Memory B cell (primary cell): ENCODE data around the gene HOXA6.

Experiments
- ATAC-seq: fragments of 150-1000 bp; cut with Tn5 transposase; 2 replicates; pipeline ENCODE4 v1.10.0; 2021; ENCODE audit warnings: low read depth, mild to moderate bottlenecking, moderate library complexity
- DNase-seq, 2 donors: peaks; one replicate each; pipeline ENCODE4 v3.0.0; 2022; ENCODE audit warnings: low spot score in 2 of 2
- H3K27ac Mint-ChIP-seq: one replicate; pipeline ENCODE4 v1.8.0; 2022; ENCODE audit warnings: mild to moderate bottlenecking, moderate library complexity, mixed read lengths
- H3K27me3 Mint-ChIP-seq: one replicate; pipeline ENCODE4 v1.8.0; 2022; ENCODE audit warnings: mixed read lengths
- H3K36me3 Mint-ChIP-seq: one replicate; pipeline ENCODE4 v1.8.0; 2022; ENCODE audit warnings: mild to moderate bottlenecking, mixed read lengths
- H3K4me1 Mint-ChIP-seq: one replicate; pipeline ENCODE4 v1.8.0; 2022; ENCODE audit warnings: mixed read lengths
- H3K4me3 Mint-ChIP-seq: one replicate; pipeline ENCODE4 v1.8.0; 2022; ENCODE audit warnings: mild to moderate bottlenecking, moderate library complexity, mixed read lengths
- H3K9me3 Mint-ChIP-seq: one replicate; pipeline ENCODE4 v1.8.0; 2022; ENCODE audit warnings: mixed read lengths

The HOXA6 gene

DNA sequence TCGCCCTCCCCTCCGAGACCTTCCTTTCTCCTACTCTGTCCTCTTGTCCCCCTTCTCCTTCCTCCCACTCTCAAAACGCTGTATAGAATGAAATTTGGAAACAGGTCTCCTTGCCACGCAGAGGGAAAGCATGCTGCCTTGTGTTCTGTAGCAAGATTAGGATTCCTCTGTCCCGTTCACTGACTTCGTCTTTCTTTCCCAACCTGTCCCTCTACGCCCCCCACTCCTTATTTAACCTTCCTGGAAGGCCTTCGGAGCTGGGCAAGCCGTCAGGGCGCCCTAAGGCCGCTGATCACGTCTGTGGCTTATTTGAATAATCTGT, 16.4 kb upstream of the HOXA6 start:
- Mint-ChIP-seq H3K27ac (peak overlapping the region; percentile 4), H3K4me3 (no peak overlapping the region), H3K4me1 (peaks cover 15% of the 10 kb centered on the region), H3K27me3 (peaks cover 24% of the 10 kb centered on the region), H3K36me3 (no peaks in the 10 kb centered on the region), H3K9me3 (peaks cover 2% of the 10 kb centered on the region)
- peak in 1 of 2 donors; percentile 32 for DNase-seq
- ATAC-seq, result no peak

DNA sequence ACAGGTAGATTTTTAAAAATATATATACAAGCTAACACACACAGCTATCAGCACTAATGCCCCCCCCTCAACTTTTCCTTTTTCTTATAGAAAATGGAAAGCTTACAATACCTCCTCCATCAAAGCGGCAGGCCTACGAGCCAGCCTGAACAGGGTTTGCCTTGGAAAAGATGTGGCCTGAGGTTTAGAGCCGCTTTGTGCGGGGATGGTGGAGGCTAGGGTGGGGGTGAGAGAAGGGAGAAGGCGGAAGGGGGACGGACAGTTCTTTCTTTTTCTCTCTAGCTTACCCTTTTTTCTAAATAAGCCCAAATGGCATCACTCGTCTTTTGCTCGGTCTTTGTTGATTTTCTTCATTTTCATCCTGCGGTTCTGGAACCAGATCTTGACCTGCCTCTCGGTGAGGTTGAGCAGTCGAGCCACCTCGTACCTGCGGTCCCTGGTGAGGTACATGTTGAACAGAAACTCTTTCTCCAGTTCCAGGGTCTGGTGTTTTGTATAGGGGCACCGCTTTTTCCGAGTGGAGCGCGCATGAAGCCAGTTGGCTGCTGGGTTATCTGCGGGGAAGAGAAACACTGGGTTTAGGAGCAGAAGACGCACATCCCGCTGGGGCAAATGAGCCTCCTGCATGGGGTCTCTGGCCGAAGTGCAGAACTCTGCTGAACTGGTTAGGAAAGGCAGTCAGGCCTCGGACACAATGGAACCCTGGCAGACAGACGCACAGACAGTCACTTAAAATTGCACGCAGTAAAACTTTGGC, 15.9 kb upstream of the HOXA6 start:
- Mint-ChIP-seq H3K4me1 (peaks cover 11% of the 10 kb centered on the region), H3K9me3 (peaks cover 2% of the 10 kb centered on the region), H3K4me3 (no peak overlapping the region), H3K36me3 (no peaks in the 10 kb centered on the region), H3K27ac (peak overlapping the region; percentile 4), H3K27me3 (peaks cover 24% of the 10 kb centered on the region)
- DNase-seq, result peak in 1 of 2 donors; percentile 26
- no peak for ATAC-seq

DNA sequence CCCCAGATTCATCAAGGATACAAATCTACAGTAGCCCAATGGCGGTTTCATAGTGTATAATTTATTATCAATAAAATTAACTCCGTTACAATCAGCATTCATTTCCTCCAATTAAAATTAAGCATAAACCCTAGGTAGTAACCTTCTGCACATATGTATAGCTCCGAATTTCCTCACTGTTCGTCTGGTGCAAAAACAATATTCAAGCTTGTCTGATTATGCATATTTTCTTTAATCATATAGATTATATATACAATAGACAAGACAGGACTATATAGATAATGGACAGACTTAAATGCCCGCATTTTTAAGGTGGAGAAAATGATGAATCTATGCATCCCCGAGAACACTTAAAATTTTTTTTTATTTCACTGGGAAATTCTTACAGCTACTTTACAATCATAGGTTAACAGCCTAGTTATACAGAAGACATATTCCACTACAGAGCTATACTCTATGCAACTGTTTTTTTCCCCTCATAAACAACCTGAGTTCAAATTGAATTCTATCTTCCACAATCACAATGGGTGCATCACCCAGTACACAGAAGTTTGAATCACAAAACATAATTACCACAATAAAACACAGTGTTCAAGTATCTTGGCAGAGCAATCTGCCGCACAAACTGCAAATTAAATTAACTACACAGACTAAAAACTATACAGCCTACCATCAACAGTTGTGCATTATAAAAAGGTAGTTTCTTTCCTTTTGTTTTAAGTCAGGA, 15.2 kb upstream of the HOXA6 start:
- Mint-ChIP-seq H3K36me3 (peaks cover 2% of the 10 kb centered on the region), H3K27me3 (peaks cover 28% of the 10 kb centered on the region), H3K9me3 (peaks cover 2% of the 10 kb centered on the region), H3K4me3 (no peak overlapping the region), H3K27ac (no peak overlapping the region), H3K4me1 (peaks cover 16% of the 10 kb centered on the region)
- ATAC-seq (no peak), DNase-seq (no peak)

DNA sequence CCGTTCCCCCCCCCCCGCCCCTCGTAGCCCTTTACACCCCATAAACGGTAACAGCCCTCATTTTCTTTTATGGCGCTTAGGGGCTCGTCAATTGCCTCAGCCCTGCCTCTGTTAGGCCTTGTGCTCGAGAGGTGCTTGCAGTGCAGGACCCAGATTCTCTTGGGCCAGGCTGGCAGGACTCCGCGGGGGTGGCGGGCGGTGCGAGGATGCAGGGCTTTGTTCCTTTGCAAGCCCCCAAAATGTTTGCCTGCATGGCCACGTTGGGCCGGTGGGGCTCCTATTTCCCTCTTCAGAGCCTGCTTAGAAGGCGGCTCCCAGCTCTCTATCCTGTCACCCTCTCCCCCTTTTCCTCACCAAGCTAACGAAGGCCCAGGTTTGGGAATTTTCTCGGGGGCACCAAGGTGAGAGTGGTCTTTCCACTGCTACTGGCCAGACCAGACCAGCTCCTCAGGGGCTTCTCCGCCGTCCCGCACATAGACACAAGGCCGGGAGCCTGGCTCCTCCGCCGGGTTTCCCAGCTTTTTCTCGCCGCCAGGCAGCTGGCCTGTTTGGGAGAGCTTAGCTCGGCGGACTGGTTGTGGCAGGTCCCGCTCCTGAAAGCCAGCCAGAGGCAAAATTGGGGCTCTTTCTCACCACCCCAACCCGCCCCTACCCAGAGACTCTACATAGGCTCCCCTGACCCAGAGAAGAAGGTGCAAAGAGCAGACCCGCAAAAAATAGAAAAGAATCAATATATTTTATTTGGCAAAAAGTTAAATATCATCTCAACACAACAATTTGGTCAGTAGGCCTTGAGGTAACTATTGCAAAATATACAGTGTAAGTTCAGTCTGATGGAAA, 14.4 kb upstream of the HOXA6 start:
- H3K4me3 Mint-ChIP-seq, result no peak overlapping the region
- H3K27me3 Mint-ChIP-seq, result peaks cover 28% of the 10 kb centered on the region
- H3K36me3 Mint-ChIP-seq, result peaks cover 2% of the 10 kb centered on the region
- no peak overlapping the region for H3K27ac Mint-ChIP-seq
- ATAC-seq, result no peak
- H3K9me3 Mint-ChIP-seq, result peaks cover under 1% of the 10 kb centered on the region
- DNase-seq, result peak in 1 of 2 donors; percentile 12
- H3K4me1 Mint-ChIP-seq, result peaks cover 17% of the 10 kb centered on the region

DNA sequence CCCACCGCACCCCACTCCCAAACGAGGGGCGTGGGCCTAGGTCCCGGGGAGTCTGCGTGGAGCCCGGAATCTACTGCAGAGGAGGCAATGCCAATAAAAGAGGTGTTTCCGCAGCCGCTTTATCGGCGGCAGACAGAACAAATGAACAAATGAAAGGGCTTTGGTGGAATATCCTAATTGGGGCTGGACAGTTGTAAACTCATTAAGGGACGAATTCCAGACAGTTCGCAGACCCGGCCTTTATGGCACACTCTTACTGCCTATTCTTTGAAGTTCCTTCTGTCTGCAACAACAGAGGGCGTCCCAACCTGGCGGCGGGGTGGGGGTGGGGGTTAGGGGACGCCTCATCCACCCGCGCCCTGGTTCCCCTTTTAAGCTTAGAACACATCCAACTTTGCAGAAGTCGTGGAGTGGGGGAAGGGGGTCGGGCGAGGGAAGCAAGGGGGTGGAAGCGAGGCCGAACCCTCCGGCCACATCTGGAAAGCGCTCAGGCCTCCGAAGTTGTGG, 13.7 kb upstream of the HOXA6 start:
- peak overlapping the region; percentile 78 for H3K4me3 Mint-ChIP-seq
- H3K36me3 Mint-ChIP-seq, result peaks cover 2% of the 10 kb centered on the region
- H3K4me1 Mint-ChIP-seq, result peaks cover 17% of the 10 kb centered on the region
- H3K27ac Mint-ChIP-seq, result no peak overlapping the region
- H3K9me3 Mint-ChIP-seq, result no peaks in the 10 kb centered on the region
- DNase-seq (no peak), ATAC-seq (peak; percentile 41)
- peaks cover 29% of the 10 kb centered on the region for H3K27me3 Mint-ChIP-seq

DNA sequence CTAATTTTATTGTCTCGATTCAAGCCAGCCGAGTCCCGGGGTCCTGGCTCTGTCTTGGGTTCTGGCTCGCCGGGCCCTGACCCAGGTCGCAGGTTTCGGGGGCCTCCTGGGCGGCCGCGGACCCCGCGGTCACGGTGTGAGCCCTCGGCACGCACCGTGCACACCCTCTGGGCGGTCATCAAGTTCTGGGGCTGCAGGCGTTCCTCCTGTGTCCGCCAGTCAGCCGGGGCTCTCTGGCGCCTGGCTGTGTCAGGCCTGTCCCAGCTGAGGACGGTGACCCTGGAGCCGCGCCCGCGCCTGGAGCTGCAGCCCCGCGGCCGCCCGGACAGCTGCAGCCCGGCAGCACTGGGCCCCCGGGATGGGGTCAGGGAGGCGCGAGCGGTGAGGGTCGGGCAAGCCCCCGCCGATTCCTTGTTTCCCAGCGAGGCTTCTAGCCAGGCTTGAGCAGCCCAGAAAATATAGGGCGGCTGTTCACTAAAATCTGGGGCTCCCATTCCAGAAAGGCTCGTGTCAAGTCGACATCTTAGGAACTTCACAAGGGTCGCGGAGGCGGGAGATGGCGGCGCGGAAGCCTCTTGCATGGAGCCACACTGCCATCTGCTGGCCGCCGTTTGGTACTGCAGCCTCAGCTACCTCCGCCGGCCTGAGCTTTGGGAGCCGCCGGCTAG, 13.1 kb upstream of the HOXA6 start:
- H3K27me3 Mint-ChIP-seq, result peaks cover 29% of the 10 kb centered on the region
- H3K4me3 Mint-ChIP-seq, result peak overlapping the region; percentile 78
- no peaks in the 10 kb centered on the region for H3K9me3 Mint-ChIP-seq
- peaks cover 2% of the 10 kb centered on the region for H3K36me3 Mint-ChIP-seq
- DNase-seq (peak; percentile 87 to 92), ATAC-seq (peak; percentile 77)
- H3K27ac Mint-ChIP-seq, result peak overlapping the region; percentile 33
- peaks cover 17% of the 10 kb centered on the region for H3K4me1 Mint-ChIP-seq

DNA sequence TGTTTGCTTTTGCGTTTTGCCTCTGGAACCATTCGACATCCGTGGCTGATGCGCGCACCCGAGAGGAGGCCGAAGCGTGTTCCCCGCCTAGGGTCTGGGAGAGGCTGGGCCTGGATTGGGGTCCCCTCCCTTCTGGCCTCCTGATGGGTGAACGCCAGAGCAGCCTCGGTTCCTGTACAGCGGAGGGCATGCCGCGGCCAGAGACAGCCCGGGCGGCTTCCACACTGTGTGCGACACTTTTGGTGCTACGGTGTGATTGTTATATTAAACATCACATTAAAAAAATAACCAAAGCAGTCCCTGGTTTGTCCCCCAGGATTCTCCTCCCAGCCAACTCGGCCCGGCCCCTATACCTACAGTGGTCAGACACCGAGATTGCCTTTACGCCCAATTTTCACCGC, 12.6 kb upstream of the HOXA6 start:
- DNase-seq (peak in 1 of 2 donors; percentile 51), ATAC-seq (peak; percentile 23)
- Mint-ChIP-seq H3K36me3 (peaks cover 2% of the 10 kb centered on the region), H3K4me1 (peaks cover 20% of the 10 kb centered on the region), H3K27ac (peak overlapping the region; percentile 33), H3K27me3 (peaks cover 31% of the 10 kb centered on the region), H3K4me3 (peak overlapping the region; percentile 59), H3K9me3 (peaks cover 1% of the 10 kb centered on the region)

DNA sequence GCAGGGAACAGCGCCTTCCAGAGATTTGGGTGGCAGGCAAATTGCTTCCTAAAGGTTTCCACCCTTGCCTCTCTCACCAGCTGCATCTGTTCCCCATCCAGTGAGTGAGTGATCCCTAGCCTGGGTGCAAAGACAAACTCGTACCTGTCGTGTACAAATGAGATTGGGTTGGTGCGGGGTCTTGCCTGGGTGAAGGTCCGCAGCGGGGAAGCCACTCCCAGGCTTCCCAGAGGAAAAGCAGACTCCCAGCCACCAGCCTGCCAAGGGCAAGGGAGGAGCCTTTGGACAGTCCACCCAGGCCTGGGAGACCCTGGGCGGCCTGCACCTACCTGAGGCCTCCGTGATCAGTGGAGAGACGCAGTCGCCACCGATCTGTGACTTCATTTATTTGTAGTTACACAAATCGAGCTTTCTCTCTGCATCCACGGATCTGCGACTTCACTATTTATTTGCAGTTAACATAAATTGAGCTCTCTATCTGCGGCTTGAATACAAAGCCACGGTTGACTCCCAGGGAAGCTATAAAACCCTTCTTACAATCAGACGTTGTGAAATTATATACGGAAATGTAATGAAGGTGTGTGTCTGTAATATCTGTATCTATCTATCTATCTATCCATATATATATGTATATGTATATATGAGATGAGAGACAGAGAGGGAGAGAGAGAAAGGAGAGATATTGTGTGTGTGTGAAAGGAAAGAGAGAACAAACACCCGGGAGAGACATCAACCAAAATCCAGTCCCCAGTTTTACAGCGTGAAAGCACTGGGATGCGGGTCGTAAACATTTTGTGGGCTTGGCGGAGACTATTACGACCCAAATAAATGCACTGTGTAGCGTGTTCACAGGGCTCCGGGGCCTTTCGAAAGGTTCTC, 11.9 kb upstream of the HOXA6 start:
- Mint-ChIP-seq H3K27me3 (peaks cover 35% of the 10 kb centered on the region), H3K36me3 (peaks cover 2% of the 10 kb centered on the region), H3K4me1 (peaks cover 22% of the 10 kb centered on the region), H3K9me3 (peaks cover 1% of the 10 kb centered on the region), H3K27ac (peak overlapping the region; percentile 33), H3K4me3 (peak overlapping the region; percentile 61)
- ATAC-seq (no peak), DNase-seq (no peak)

DNA sequence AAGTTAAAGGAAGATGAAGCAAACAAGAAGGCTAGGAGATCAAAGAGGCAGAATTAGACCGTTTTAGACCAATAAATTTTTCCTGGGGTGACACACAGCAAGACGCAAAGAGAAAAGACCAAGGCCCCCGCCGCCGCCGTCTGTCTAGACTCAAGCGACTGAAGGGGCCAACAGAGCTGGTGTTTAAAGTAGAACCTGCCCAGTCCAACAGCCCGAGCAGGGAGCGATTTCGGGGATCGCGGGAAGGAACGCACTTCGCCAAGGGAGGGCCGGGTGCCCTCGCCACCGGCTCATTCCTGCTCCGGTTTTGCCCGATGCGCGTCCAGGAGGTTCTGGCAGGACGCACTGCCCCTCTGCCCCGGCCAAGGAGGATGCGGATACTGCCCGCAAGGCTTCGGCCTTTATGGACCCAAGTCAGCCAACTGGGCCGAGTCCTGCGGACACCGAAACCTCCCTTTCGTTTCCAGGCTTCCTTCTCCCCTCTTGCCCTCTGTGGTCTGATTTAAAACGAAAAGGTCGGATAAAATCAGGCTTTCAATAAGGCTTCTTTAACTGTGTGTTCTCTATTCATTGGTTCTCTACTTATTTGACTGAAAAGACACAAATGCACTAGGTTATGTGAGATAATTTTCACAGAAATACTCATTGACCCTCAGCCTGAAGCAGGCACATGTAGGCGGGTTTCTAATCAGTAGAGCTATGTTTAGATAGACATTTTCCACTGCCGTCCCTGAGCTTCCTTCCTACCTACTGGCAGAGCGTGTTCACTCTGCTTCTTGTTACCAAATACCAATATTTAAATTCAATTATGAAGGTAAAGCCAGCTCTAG, 11.1 kb upstream of the HOXA6 start:
- peaks cover 20% of the 10 kb centered on the region for H3K4me1 Mint-ChIP-seq
- H3K9me3 Mint-ChIP-seq, result peaks cover 1% of the 10 kb centered on the region
- no peak overlapping the region for H3K4me3 Mint-ChIP-seq
- ATAC-seq (no peak), DNase-seq (no peak)
- peak overlapping the region; percentile 78 for H3K27ac Mint-ChIP-seq
- H3K36me3 Mint-ChIP-seq, result peaks cover 2% of the 10 kb centered on the region
- H3K27me3 Mint-ChIP-seq, result peaks cover 38% of the 10 kb centered on the region

DNA sequence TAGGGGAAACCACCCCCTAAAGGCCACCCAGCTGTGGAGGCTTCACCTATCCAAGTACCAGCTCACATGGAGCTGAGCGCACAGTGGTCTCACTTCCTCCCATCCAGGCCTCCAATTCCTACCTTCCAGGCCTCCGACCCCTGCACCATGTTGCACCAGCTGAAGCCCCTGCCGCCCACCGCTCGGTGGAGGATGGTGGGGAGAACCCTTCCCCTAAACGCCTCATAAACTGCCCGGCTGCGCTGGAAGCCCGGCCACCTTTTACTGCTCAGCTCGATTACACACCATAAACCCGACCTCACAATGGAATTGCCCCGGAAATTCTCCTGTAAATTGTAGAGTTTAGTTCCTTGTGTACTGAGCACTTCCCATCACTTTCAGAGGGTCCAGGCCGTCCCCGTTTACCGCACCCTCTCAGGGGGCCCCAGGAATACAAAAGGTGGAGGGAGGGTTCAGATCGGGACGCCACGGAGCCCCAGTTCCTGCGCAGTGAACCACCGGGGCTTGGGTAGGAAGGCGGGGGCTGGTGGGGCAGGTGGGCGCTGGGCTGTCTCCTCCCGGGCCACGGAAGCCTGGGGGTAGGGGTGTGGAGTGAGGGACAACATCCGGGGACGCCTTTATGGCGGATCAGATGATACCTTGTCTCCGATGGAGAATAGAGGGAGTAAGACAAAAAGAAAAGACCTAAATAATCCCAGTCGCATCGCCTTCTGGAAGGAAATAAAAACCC, 10.3 kb upstream of the HOXA6 start:
- ATAC-seq (no peak), DNase-seq (no peak)
- H3K4me1 Mint-ChIP-seq, result peaks cover 20% of the 10 kb centered on the region
- H3K36me3 Mint-ChIP-seq, result peaks cover 2% of the 10 kb centered on the region
- H3K27me3 Mint-ChIP-seq, result peaks cover 40% of the 10 kb centered on the region
- H3K9me3 Mint-ChIP-seq, result peaks cover 1% of the 10 kb centered on the region
- H3K27ac Mint-ChIP-seq, result peak overlapping the region; percentile 78
- H3K4me3 Mint-ChIP-seq, result no peak overlapping the region

DNA sequence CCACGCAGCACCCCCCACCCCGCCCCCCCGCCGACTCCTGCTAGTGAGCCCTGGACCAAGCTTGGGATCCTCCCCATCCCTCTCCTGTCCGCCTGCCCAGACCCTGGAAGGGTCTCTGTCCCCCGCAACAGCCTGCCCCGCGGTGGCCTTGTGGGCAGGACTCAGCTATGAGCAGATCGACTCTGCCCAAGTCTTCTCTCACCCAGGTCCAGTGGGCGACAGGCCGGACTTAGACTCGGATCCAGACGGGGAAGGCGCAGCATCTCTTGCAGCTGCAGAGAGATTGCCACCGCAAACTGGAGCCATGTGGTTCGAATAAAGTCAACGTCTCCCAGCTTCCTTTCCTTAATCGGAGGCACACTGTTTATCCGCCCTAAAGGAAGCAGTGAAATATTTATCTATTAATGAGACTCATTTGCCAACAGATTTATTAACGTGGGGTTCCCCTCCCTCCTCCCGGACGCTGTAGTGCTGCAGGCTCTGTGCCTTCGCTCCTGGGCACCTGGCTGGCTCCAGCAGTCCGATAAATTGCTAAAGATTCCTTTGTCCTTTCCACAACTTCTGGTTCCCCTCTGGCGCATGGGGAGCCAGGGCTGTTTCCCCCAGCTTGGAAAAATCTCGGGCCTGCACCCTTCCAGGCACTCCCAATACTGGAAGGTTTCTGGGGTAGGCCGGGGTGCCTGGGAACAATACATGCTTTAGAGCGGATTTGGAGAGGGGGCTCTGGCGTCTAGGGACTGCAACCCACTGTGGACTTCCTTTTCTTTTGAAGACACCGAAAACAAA, 9.5 kb upstream of the HOXA6 start:
- Mint-ChIP-seq H3K4me3 (no peak overlapping the region), H3K27me3 (peaks cover 41% of the 10 kb centered on the region), H3K9me3 (peaks cover 1% of the 10 kb centered on the region), H3K4me1 (peaks cover 20% of the 10 kb centered on the region), H3K27ac (peak overlapping the region; percentile 86), H3K36me3 (peaks cover 2% of the 10 kb centered on the region)
- no peak for DNase-seq
- ATAC-seq, result no peak
